HFF-Myc (cell line): Measurements from ENCODE around the gene ELAVL1.

Experiments used
- DNase-seq: peaks from one replicate; pipeline ENCODE4 v3.0.0-alpha.2; 2011; ENCODE audit warnings: low read depth; ENCODE audit errors: extremely low read depth
- H3K4me3 ChIP-seq: replicated peaks from 2 replicates; pipeline ENCODE4 v1.5.1; 2011; ENCODE audit warnings: low read depth, mild to moderate bottlenecking, control low read depth, low read length
- CTCF ChIP-seq: IDR thresholded peaks from 2 replicates; pipeline ENCODE4 v1.5.1; 2012; ENCODE audit warnings: mild to moderate bottlenecking, low read depth, low read length, control low read depth; ENCODE audit errors: missing control alignments

Gene ELAVL1

GRCh38 chr19:7915250-7916102, 90.0 kb downstream of the ELAVL1 start:
- DNase-seq: no peak
- TF ChIP-seq CTCF: no peak
- no peak overlapping the region for H3K4me3 ChIP-seq

GRCh38 chr19:7914598-7915045, 90.8 kb downstream of the ELAVL1 start, which contains the start of gene TGFBR3L:
TSS of gene TGFBR3L (plus strand) at chr19:7914830.
- no peak for TF ChIP-seq CTCF
- H3K4me3 ChIP-seq: no peak within 1 kb of the TSS
- no peak for DNase-seq

- no peak for TF ChIP-seq CTCF
- H3K4me3 ChIP-seq: no peak overlapping the region
- DNase-seq: no peak
Observed at GRCh38 chr19:7914099-7914498, 91.3 kb downstream of the ELAVL1 start.

GRCh38 chr19:7913652-7914051, 91.8 kb downstream of the ELAVL1 start:
- no peak for TF ChIP-seq CTCF
- no peak overlapping the region for H3K4me3 ChIP-seq
- DNase-seq: no peak

- no peak overlapping the region for H3K4me3 ChIP-seq
- no peak for DNase-seq
- TF ChIP-seq CTCF: no peak
Observed at GRCh38 chr19:7912697-7913564, 92.5 kb downstream of the ELAVL1 start.

GRCh38 chr19:7912144-7912696, 93.2 kb downstream of the ELAVL1 start:
- DNase-seq: no peak
- TF ChIP-seq CTCF: no peak
- H3K4me3 ChIP-seq: no peak overlapping the region
